Measurements from ENCODE around the gene FGFR2. TPM values are rescaled to one million over a fixed set of nuclear protein-coding genes. Genes with fewer than 3 reads are reported as not detected.

The FGFR2 gene
- total RNA-seq, 1 experiment from 2014 or later: 19.7 TPM

DNA sequence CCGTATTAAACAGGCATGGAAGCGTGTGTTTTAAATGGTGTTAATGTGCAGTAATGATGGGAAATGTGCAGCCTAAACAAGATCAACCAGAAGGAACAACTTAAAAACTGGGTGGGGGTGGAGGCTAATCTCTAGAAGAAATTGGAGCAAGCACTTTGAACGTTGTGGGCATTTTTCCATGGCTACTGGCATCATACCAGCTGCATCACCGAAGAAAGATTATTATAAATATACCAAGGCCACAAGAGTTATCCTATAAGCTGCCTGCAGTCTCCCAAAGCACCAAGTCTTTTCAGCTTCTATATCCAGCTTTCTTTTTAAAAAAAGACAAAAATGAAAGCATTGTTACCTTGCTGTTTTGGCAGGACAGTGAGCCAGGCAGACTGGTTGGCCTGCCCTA is 79.9 kb downstream of the FGFR2 start (continued):
- TF ChIP-seq POLR2AphosphoS5 (IDR thresholded peaks at IDR 0.05; ENCODE audit: low read depth, low read length) (no peak), SRF (IDR thresholded peaks at IDR 0.05; ENCODE audit: low read depth) (no peak)

DNA sequence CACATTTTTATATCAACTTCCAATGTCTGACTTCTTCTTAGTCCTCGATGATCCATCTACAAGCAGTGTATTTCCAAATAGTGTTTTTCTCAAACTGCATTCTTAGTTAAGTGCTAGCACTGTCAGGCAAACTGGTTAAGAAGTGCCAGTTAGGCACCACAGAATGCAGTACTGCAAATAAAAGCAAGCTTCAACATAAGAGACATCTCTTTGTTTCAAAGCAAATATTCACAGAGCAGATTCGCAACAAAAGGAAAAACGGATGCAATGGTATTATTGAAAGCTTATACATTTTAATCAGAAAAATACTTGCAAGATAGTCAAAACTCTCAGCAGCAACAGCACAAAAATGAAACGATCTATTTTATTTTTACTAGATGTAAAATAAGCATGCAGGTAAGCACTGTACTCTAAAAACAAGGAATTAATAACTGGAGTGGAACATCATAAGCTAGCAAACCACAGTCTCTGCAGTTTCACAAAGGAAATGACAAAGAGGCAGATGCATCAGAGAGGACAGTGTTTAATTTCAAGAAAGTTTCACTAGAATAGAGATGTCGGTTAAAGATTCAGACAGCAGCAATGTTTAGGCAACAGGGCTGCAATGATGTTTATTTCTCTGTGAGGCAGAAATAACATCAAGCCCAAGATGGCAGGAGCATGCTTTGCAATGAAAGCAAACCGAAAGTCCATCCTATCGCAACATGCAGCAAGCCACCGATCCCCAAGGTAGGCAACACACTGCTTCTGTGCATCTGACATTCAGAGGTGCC is 82.0 kb downstream of the FGFR2 start:
- intact Hi-C loops (cut with micrococcal nuclease): no loop called here
- TF ChIP-seq ZNF274 (IDR thresholded peaks at IDR 0.05; ENCODE audit: low read depth, low read length): no peak
- TF ChIP-seq, protein P1, sequence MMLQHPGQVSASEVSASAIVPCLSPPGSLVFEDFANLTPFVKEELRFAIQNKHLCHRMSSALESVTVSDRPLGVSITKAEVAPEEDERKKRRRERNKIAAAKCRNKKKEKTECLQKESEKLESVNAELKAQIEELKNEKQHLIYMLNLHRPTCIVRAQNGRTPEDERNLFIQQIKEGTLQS (IDR thresholded peaks at IDR 0.05): no peak
- no peak for TF ChIP-seq SIN3A (IDR thresholded peaks at IDR 0.05; ENCODE audit: low read depth)
- no peak for TF ChIP-seq SRF (IDR thresholded peaks at IDR 0.05; ENCODE audit: low read depth)
- no peak for TF ChIP-seq SP1 (IDR thresholded peaks at IDR 0.05; ENCODE audit: low read depth)
- TF ChIP-seq JUND (IDR thresholded peaks at IDR 0.05): no peak
- no peak for TF ChIP-seq FOSL1 (IDR thresholded peaks at IDR 0.05; ENCODE audit: low read depth)
- no peak for TF ChIP-seq POLR2AphosphoS5 (IDR thresholded peaks at IDR 0.05; ENCODE audit: low read depth, low read length)
- TF ChIP-seq RAD21 (IDR thresholded peaks at IDR 0.05; ENCODE audit: low read depth): no peak
- no peak for TF ChIP-seq POLR2A (IDR thresholded peaks at IDR 0.05; ENCODE audit: borderline replicate concordance, extremely low read depth, insufficient read depth, insufficient read length)
- no peak for TF ChIP-seq EGR1 (IDR thresholded peaks at IDR 0.05; ENCODE audit: low read depth)
- Histone ChIP-seq H3K36me3 (ENCODE audit: control insufficient read depth in 1 of 2, insufficient read depth in 2 of 2, low read length in 2 of 2) (no peaks in the 10 kb centered on the region), H3K9me2 (ENCODE audit: insufficient read depth) (no peaks in the 10 kb centered on the region), H3K4me2 (ENCODE audit: low read length) (no peak overlapping the region), H3K27me3 (ENCODE audit: insufficient read depth, low read length) (no peaks in the 10 kb centered on the region), H2AFZ (ENCODE audit: low read depth, low read length, poor library complexity, severe bottlenecking) (no peak overlapping the region), H3K79me2 (ENCODE audit: insufficient read depth, low read length) (no peaks in the 10 kb centered on the region), H3K27ac (ENCODE audit: low read depth, low read length) (no peak overlapping the region), H3K9ac (ENCODE audit: low read length) (no peak overlapping the region), H4K20me1 (ENCODE audit: insufficient read depth) (no peaks in the 10 kb centered on the region), H3K9me3 (ENCODE audit: control insufficient read depth in 1 of 2, insufficient read depth in 1 of 2, low read depth in 1 of 2, low read length in 2 of 2) (no peaks in the 10 kb centered on the region), H3K4me1 (ENCODE audit: control insufficient read depth in 1 of 2, insufficient read depth in 2 of 2, low read length in 2 of 2) (no peaks in the 10 kb centered on the region), H3K4me3 (replicated peaks in 1 of 2; ENCODE audit: low read depth in 1 of 2, low read length in 2 of 2) (no peak overlapping the region)
- no peak for DNase-seq (ENCODE audit: low read depth, low spot score)
- no TSS peak for BruUV-seq (replicated peaks)
- RAD21 ChIA-PET (ENCODE audit: low non-redundant PET in 1 of 2, low total read pairs in 2 of 2, uncharacterized antibody in 2 of 2, unreplicated experiment in 2 of 2): no interaction called here
- CTCF ChIA-PET: no interaction called here
- POLR2A ChIA-PET: no interaction called here
- no peak for ATAC-seq
